ENCODE data around the gene WWP2. TPM values are rescaled to one million over a fixed set of nuclear protein-coding genes. Genes with fewer than 3 reads are reported as not detected.
A peak's percentile ranks its signal among the peaks of the same experiment; 100 is the strongest.

The WWP2 gene
- total and polyA plus RNA-seq, 9 donors, result 22.5 to 49.4 (median 39.3) TPM

DNA sequence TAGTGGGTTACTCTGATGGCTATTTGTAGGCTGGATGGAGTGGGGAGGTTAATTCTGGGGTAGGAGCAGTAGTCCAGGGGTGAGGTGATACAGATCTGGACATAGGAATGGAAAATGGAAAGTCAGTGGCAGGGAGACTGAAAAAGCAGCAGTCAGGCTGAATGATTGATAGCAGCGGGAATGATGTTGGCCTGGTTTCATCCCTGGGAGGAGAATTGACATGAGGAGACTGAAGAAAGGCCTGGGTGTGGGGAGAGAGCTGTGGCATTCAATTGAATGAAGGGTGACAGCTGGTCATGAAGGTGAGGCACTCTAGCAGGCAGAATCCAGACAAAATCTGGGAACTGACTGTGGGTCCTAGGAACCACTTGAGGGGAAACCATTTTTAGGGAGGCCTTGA is 154.3 kb downstream of the WWP2 start:
- Histone ChIP-seq H3K4me3 (no peak overlapping the region), H3K9me3 (no peaks in the 10 kb centered on the region), H3K27ac (peak overlapping the region in 1 of 2 donors; percentile 3), H3K27me3 (no peaks in the 10 kb centered on the region), H3K4me1 (ENCODE audit: insufficient read depth) (peaks cover 5% of the 10 kb centered on the region), H3K36me3 (no peaks in the 10 kb centered on the region)
- TF ChIP-seq EP300 (IDR thresholded peaks at IDR 0.05) (no peak), POLR2A (IDR thresholded peaks at IDR 0.05) (no peak)
- TF ChIP-seq, protein P1, sequence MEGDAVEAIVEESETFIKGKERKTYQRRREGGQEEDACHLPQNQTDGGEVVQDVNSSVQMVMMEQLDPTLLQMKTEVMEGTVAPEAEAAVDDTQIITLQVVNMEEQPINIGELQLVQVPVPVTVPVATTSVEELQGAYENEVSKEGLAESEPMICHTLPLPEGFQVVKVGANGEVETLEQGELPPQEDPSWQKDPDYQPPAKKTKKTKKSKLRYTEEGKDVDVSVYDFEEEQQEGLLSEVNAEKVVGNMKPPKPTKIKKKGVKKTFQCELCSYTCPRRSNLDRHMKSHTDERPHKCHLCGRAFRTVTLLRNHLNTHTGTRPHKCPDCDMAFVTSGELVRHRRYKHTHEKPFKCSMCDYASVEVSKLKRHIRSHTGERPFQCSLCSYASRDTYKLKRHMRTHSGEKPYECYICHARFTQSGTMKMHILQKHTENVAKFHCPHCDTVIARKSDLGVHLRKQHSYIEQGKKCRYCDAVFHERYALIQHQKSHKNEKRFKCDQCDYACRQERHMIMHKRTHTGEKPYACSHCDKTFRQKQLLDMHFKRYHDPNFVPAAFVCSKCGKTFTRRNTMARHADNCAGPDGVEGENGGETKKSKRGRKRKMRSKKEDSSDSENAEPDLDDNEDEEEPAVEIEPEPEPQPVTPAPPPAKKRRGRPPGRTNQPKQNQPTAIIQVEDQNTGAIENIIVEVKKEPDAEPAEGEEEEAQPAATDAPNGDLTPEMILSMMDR (IDR thresholded peaks at IDR 0.05), result no peak
- no peak for DNase-seq
- intact Hi-C loops (cut with DNase I), result no loop called here
- WGBS, 3 donors, result 84 to 94% (median 85%) methylated on average over 1 of the region's 1 CpG

DNA sequence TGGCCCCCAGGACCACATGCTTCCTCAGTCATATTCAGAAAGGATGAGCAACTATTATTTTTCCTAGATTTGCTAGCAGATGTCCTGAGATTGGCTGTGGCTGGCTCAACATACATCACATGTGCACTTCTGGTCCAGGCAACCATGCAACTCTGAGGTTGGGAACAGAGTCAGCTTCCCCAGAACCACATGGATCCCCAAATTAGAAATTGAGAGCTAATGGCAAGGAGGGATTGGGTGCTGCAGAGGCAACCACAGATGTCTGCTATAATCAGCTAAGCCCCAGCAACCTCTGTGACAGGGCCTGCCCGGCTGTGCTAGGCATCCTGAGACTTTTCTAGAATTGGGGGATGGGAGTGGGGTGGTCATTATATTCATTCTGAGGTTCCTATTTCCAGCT is 155.2 kb downstream of the WWP2 start:
- Histone ChIP-seq H3K4me1 (ENCODE audit: insufficient read depth) (peaks cover 5% of the 10 kb centered on the region), H3K9me3 (no peaks in the 10 kb centered on the region), H3K27ac (peak overlapping the region; percentile 3 to 71), H3K36me3 (no peaks in the 10 kb centered on the region), H3K27me3 (no peaks in the 10 kb centered on the region), H3K4me3 (no peak overlapping the region)
- WGBS, 3 donors, result 24 to 41% (median 33%) methylated on average over 1 of the region's 1 CpG
- TF ChIP-seq POLR2A (IDR thresholded peaks at IDR 0.05) (no peak), EP300 (IDR thresholded peaks at IDR 0.05) (no peak)
- TF ChIP-seq, protein P1 (IDR thresholded peaks at IDR 0.05), result no peak
- no peak for DNase-seq
- intact Hi-C loops (cut with DNase I), result no loop called here

DNA sequence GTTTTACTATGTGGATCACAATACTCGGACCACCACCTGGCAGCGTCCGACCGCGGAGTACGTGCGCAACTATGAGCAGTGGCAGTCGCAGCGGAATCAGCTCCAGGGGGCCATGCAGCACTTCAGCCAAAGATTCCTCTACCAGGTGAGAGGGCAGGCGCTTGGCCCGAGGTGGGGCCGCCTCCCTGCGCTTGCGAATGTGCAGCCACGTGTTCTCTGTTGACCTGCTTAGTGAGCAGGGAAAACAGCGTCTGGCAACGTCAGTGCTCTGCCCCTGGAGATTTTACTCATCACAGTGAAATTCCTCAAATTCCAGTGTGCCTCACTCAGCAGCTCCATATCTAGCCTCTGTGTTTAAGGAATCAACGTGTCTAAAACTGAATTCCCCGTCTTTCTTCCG is 155.6 kb downstream of the WWP2 start:
- intact Hi-C loops (cut with DNase I), result no loop called here
- peak; percentile 75 to 89 (median 78) for DNase-seq
- no peaks in the 10 kb centered on the region for H3K36me3 ChIP-seq
- no peak overlapping the region for H3K4me3 ChIP-seq
- H3K4me1 ChIP-seq (ENCODE audit: insufficient read depth), result peaks cover 5% of the 10 kb centered on the region
- no peaks in the 10 kb centered on the region for H3K9me3 ChIP-seq
- TF ChIP-seq, protein P1 (IDR thresholded peaks at IDR 0.05), result no peak
- TF ChIP-seq EP300 (IDR thresholded peaks at IDR 0.05) (no peak), POLR2A (IDR thresholded peaks at IDR 0.05) (no peak)
- peak overlapping the region; percentile 3 to 71 for H3K27ac ChIP-seq
- H3K27me3 ChIP-seq, result no peaks in the 10 kb centered on the region
- WGBS, 3 donors, result 3 to 10% (median 4%) methylated on average over 20 of the region's 20 CpGs

DNA sequence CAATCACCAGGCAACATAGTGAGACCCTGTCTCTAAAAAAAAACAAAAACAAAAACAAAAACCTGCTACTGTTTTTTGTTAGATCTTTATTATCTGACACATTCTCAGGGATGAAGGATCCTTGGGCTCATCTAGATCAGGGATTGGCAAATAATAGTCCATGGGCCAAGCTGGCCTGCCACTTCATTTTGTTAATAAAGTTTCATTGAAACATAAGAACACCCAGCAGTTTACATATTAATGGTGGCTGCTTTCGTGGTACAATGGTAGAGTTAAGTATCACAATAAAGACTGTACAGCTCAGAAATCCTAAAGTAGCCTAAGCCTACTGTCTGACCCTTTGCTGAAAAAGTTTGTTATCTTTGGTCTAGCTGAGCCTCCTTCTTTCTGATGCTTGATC is 156.1 kb downstream of the WWP2 start:
- Histone ChIP-seq H3K27ac (peak overlapping the region; percentile 3 to 71), H3K27me3 (no peaks in the 10 kb centered on the region)
- 78 to 84% (median 79%) methylated on average over 1 of the region's 1 CpG for WGBS, 3 donors

More for the DNA sequence above, 156.1 kb downstream of the WWP2 start:
- Histone ChIP-seq H3K4me3 (no peak overlapping the region), H3K4me1 (ENCODE audit: insufficient read depth) (peaks cover 5% of the 10 kb centered on the region), H3K36me3 (no peaks in the 10 kb centered on the region), H3K9me3 (no peaks in the 10 kb centered on the region)
- no peak for TF ChIP-seq EP300 (IDR thresholded peaks at IDR 0.05)
- TF ChIP-seq POLR2A (IDR thresholded peaks at IDR 0.05), result no peak
- TF ChIP-seq, protein P1 (IDR thresholded peaks at IDR 0.05), result no peak
- DNase-seq, result no peak
- intact Hi-C loops (cut with DNase I), result no loop called here

All from ovary (tissue), 9 donors.